ENCODE measurements around the gene PSEN1.

Gene PSEN1

GRCh38 chr14:73136387-73137225, at the start of gene PSEN1:
PSEN1 (plus strand) TSS chr14:73136507; CDS start chr14:73148020, 11,513 bp downstream.
- DNase-seq (ENCODE audit: low read depth in 2 of 2) = peak; percentile 96 to 99

GRCh38 chr14:73091044-73091443, 45.3 kb upstream of the PSEN1 start:
- no peak for DNase-seq (ENCODE audit: low read depth in 2 of 2)

- no peak for DNase-seq (ENCODE audit: low read depth in 2 of 2)
These were observed 38.9 kb upstream of the PSEN1 start for GRCh38 chr14:73097421-73097820.

GRCh38 chr14:73100334-73100733, 36.0 kb upstream of the PSEN1 start:
- no peak for DNase-seq (ENCODE audit: low read depth in 2 of 2)

- no peak for DNase-seq (ENCODE audit: low read depth in 2 of 2)
These were observed 33.4 kb upstream of the PSEN1 start for GRCh38 chr14:73102806-73103497.

- DNase-seq (ENCODE audit: low read depth in 2 of 2) = no peak
These were observed 31.3 kb upstream of the PSEN1 start for GRCh38 chr14:73105050-73105449.

- DNase-seq (ENCODE audit: low read depth in 2 of 2) = no peak
These were observed 30.6 kb upstream of the PSEN1 start for GRCh38 chr14:73105727-73106126.

- DNase-seq (ENCODE audit: low read depth in 2 of 2) = no peak
These were observed 20.1 kb upstream of the PSEN1 start for GRCh38 chr14:73116079-73116665.

- DNase-seq (ENCODE audit: low read depth in 2 of 2) = no peak
These were observed 12.0 kb upstream of the PSEN1 start for GRCh38 chr14:73124180-73124894.

- DNase-seq (ENCODE audit: low read depth in 2 of 2) = no peak
These were observed 11.1 kb upstream of the PSEN1 start for GRCh38 chr14:73125169-73125588.

- no peak for DNase-seq (ENCODE audit: low read depth in 2 of 2)
These were observed 10.6 kb upstream of the PSEN1 start for GRCh38 chr14:73125746-73126145.

- no peak for DNase-seq (ENCODE audit: low read depth in 2 of 2)
These were observed 2.5 kb upstream of the PSEN1 start for GRCh38 chr14:73133795-73134194.

GRCh38 chr14:73136085-73136386, 271 bp upstream of the PSEN1 start:
- no peak for DNase-seq (ENCODE audit: low read depth in 2 of 2)

GRCh38 chr14:73140811-73141323, 4.6 kb downstream of the PSEN1 start:
- DNase-seq (ENCODE audit: low read depth in 2 of 2) = no peak

GRCh38 chr14:73142216-73142615, 5.9 kb downstream of the PSEN1 start:
- DNase-seq (ENCODE audit: low read depth in 2 of 2) = no peak

- DNase-seq (ENCODE audit: low read depth in 2 of 2) = no peak
These were observed 6.7 kb downstream of the PSEN1 start for GRCh38 chr14:73143003-73143402.

GRCh38 chr14:73143617-73144016, 7.3 kb downstream of the PSEN1 start:
- no peak for DNase-seq (ENCODE audit: low read depth in 2 of 2)

GRCh38 chr14:73145371-73145770, 9.1 kb downstream of the PSEN1 start:
- DNase-seq (ENCODE audit: low read depth in 2 of 2) = no peak

- DNase-seq (ENCODE audit: low read depth in 2 of 2) = no peak
These were observed 9.8 kb downstream of the PSEN1 start for GRCh38 chr14:73146111-73146510.

- DNase-seq (ENCODE audit: low read depth in 2 of 2) = no peak
These were observed 13.4 kb downstream of the PSEN1 start for GRCh38 chr14:73149753-73150152.

- no peak for DNase-seq (ENCODE audit: low read depth in 2 of 2)
These were observed 17.0 kb downstream of the PSEN1 start for GRCh38 chr14:73153272-73153671.

- no peak for DNase-seq (ENCODE audit: low read depth in 2 of 2)
These were observed 25.9 kb downstream of the PSEN1 start for GRCh38 chr14:73162251-73162650.
